Colonic mucosa (tissue), 4 donors: ENCODE data around the gene DGKD. TPM values are rescaled to one million over a fixed set of nuclear protein-coding genes. Genes with fewer than 3 reads are reported as not detected.

Source experiments
- DNase-seq: peaks from one replicate; pipeline ENCODE4 v3.0.0-alpha.2; 2020
- H3K27ac ChIP-seq: fragments of 200-600 bp; one replicate; pipeline ENCODE4 v1.8.0; 2021
- H3K27me3 ChIP-seq: fragments of 200-600 bp; one replicate; pipeline ENCODE4 v1.8.0; 2021
- H3K36me3 ChIP-seq: fragments of 200-600 bp; one replicate; pipeline ENCODE4 v1.8.0; 2021
- H3K4me1 ChIP-seq: fragments of 200-600 bp; one replicate; pipeline ENCODE4 v1.8.0; 2021; ENCODE audit warnings: mild to moderate bottlenecking
- H3K4me3 ChIP-seq: fragments of 200-600 bp; one replicate; pipeline ENCODE4 v1.8.0; 2021
- H3K9ac ChIP-seq, 2 donors: one replicate each; pipeline ENCODE4 v1.7.0; 2013; ENCODE audit warnings: control low read depth in 2 of 2, low read depth in 2 of 2, low read length in 2 of 2
- H3K9me3 ChIP-seq: fragments of 200-600 bp; one replicate; pipeline ENCODE4 v1.8.0; 2021
- CTCF ChIP-seq: fragments of 200-600 bp; IDR thresholded peaks from one replicate; pipeline ENCODE4 v1.8.0; 2022; ENCODE audit warnings: antibody characterized with exemption, mild to moderate bottlenecking
- intact Hi-C: fragments of 100-400 bp; cut with DNase I; formaldehyde crosslinking; loops from one replicate; pipeline ENCODE4 v1.14.1; 2022
- total RNA-seq, 2 donors: library from RNA; stranded (reverse); fragmentation: NEBNext Ultra II Directional in 1 of 2; extraction: Animal tissue kit (Norgen Biotek cat#: 25700) in 1 of 2; gene quantifications; one replicate each; pipeline ENCODE4 v1.2.1, GENCODE V29; 2021
- donor health status: healthy.
- donor health status: DM: no; HTN: no; CAD: no.
- donor health status: DM: no; HTN: no; CAD: no.

The DGKD gene
- total RNA-seq, 2 donors from 2014 or later = 64.4 to 94.6 TPM

- no peak overlapping the region for H3K9ac ChIP-seq
- TF ChIP-seq CTCF = no peak
- no peaks in the 10 kb centered on the region for H3K9me3 ChIP-seq
- H3K4me3 ChIP-seq = no peak overlapping the region
- H3K27me3 ChIP-seq = no peaks in the 10 kb centered on the region
- no peaks in the 10 kb centered on the region for H3K36me3 ChIP-seq
- H3K4me1 ChIP-seq = no peaks in the 10 kb centered on the region
- DNase-seq = no peak
- no peak overlapping the region for H3K27ac ChIP-seq
- intact Hi-C loops = no loop called here
Measured at GRCh38 chr2:233499928-233500327, 145.6 kb downstream of the DGKD start.

DNA sequence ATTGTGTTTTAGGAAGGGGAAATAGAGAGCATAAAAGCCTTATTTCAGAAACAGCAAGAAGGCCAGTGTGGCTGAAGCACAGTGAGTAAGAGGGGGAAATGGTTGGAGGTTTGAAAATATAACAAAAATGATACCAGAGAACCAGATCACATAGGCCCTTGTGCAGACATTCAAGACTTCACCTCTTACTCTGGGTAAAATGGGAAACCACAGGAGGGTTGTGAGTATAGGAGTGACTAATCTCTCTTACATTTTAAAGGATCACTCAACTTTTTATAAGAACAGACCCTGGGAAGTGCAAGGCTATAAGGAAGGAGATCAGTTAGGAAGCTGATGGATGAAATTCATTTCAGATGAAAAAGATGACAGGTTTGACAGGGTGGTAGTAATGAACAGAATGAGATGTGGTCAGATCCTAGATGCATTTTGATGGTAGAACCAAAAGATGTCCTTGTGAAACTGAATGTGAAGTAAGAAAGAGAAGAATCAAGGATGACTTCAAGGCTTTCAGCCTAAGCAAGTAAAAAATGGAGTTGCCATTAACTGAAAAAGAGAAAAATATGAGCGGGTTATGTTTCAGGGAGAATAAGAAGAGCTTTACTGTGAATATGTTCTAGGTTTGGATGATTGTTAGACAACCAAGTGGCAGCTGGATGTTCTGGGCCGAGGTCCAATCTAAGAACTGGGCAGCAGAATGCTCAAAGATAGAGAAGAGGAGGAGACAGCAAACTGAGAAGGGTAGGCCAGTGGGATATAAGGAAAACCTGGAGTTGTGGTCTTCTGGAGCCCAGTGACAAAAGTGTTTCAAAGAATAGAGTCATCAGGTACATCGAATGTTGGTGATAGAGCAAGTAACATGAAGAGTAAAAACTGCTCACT lies 147.1 kb downstream of the DGKD start:
- intact Hi-C loops = no loop called here

DNA sequence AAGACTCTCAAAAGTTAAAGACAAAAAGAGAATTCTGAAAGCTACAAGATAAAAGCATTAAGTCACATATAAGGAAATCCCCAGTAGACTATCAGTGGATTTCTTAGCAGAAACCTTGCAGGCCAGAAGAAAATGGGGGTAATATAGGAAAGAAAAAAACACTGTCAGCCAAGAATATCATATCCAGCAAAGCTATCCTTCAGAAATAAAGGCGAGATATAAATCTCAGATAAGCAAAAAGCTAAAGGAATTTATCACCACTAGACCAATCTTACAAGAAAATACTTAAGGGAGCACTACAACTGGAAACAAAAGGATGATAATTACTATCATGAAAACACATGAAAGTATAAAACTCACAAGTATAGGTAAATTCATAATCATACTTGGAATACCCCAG lies 149.2 kb downstream of the DGKD start:
- Histone ChIP-seq H3K4me1 (no peaks in the 10 kb centered on the region), H3K27me3 (no peaks in the 10 kb centered on the region), H3K4me3 (no peak overlapping the region), H3K36me3 (no peaks in the 10 kb centered on the region), H3K9ac (no peak overlapping the region), H3K27ac (no peak overlapping the region), H3K9me3 (no peaks in the 10 kb centered on the region)
- no peak for DNase-seq
- intact Hi-C loops = no loop called here
- no peak for TF ChIP-seq CTCF

More for the DNA sequence above, 147.1 kb downstream of the DGKD start:
- H3K9me3 ChIP-seq = no peaks in the 10 kb centered on the region
- TF ChIP-seq CTCF = no peak
- no peak for DNase-seq
- H3K36me3 ChIP-seq = no peaks in the 10 kb centered on the region
- no peak overlapping the region for H3K4me3 ChIP-seq
- H3K27me3 ChIP-seq = no peaks in the 10 kb centered on the region
- no peaks in the 10 kb centered on the region for H3K4me1 ChIP-seq
- H3K27ac ChIP-seq = no peak overlapping the region
- H3K9ac ChIP-seq = no peak overlapping the region

DNA sequence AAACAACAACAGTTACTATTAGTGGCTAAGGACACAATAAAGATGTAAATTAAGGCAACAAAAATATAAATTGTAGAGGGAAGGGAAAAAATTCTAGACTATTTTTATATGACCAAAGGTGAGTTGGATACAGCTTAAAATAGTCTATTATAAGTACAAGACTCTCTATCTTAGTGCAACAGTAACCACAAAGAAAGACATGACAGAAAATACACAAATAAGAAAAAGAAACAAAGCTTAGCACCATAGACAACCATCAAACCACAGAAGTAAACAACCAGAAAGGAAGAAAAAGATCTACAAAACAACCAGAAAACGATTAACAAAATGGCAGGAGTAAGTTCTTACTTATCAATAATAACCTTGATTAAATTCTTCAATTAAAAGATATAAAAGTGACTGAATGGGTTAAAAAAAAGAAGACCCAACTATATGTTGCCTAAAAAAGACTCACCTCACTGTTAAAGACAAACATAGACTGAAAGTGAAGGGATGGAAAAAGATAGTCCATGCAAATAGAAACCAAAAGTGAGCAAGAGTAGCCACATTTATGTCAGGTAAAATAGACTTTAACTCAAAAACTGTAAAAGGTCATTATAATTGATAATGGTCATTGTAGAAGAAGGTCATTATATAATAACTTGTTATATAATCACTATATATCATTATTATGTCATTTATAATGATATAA lies 149.8 kb downstream of the DGKD start:
- TF ChIP-seq CTCF = no peak
- DNase-seq = no peak
- no peak overlapping the region for H3K9ac ChIP-seq
- H3K4me3 ChIP-seq = no peak overlapping the region
- H3K27me3 ChIP-seq = no peaks in the 10 kb centered on the region
- no peak overlapping the region for H3K27ac ChIP-seq
- intact Hi-C loops = no loop called here
- no peaks in the 10 kb centered on the region for H3K36me3 ChIP-seq
- H3K4me1 ChIP-seq = no peaks in the 10 kb centered on the region
- no peaks in the 10 kb centered on the region for H3K9me3 ChIP-seq

- DNase-seq = no peak
- intact Hi-C loops = no loop called here
- no peak for TF ChIP-seq CTCF
Measured at GRCh38 chr2:233513953-233514655, 159.8 kb downstream of the DGKD start.

More at GRCh38 chr2:233513953-233514655, 159.8 kb downstream of the DGKD start:
- Histone ChIP-seq H3K4me1 (no peaks in the 10 kb centered on the region), H3K27me3 (no peaks in the 10 kb centered on the region), H3K4me3 (no peak overlapping the region), H3K27ac (no peak overlapping the region), H3K9ac (no peak overlapping the region), H3K9me3 (no peaks in the 10 kb centered on the region), H3K36me3 (no peaks in the 10 kb centered on the region)
